Smooth muscle cell (in vitro differentiated cells): ENCODE results near the gene TNFSF13. TPM values are rescaled to one million over a fixed set of nuclear protein-coding genes. Genes with fewer than 3 reads are reported as not detected.
A peak's percentile ranks its signal among the peaks of the same experiment; 100 is the strongest.

Source experiments
- DNase-seq: peaks from one replicate; lab custom pipeline; 2025; ENCODE audit not compliant: unreplicated experiment; lab: John Stamatoyannopoulos, UW
- H2AFZ ChIP-seq: fragments of 200-600 bp; sonication (generic); 2 replicates; pipeline ENCODE4 v1.6.0; 2016; ENCODE audit warnings: antibody characterized with exemption, low read depth, mild to moderate bottlenecking
- H3F3A ChIP-seq: fragments of 200-600 bp; sonication (generic); 2 replicates; pipeline ENCODE4 v1.6.0; 2017; ENCODE audit warnings: antibody characterized with exemption, low read depth
- H3K27ac ChIP-seq: fragments of 200-600 bp; sonication (generic); 2 replicates; pipeline ENCODE4 v1.5.1; 2016; ENCODE audit warnings: low read depth, mild to moderate bottlenecking
- H3K27me3 ChIP-seq: fragments of 200-600 bp; sonication (generic); 2 replicates; pipeline ENCODE4 v1.6.1; 2016; ENCODE audit warnings: low read depth, mild to moderate bottlenecking
- H3K36me3 ChIP-seq: fragments of 200-600 bp; sonication (generic); 2 replicates; pipeline ENCODE4 v1.5.1; 2016; ENCODE audit warnings: low read depth
- H3K4me1 ChIP-seq: fragments of 200-600 bp; sonication (generic); 2 replicates; pipeline ENCODE4 v1.5.1; 2016; ENCODE audit warnings: low read depth
- H3K4me2 ChIP-seq: fragments of 200-600 bp; sonication (generic); 2 replicates; pipeline ENCODE4 v1.6.0; 2016; ENCODE audit warnings: mild to moderate bottlenecking
- H3K4me3 ChIP-seq: fragments of 200-600 bp; sonication (generic); 2 replicates; pipeline ENCODE4 v1.5.1; 2016; ENCODE audit warnings: mild to moderate bottlenecking
- H3K79me2 ChIP-seq: fragments of 200-600 bp; sonication (generic); 2 replicates; pipeline ENCODE4 v1.6.0; 2016; ENCODE audit warnings: low read depth, mild to moderate bottlenecking
- H3K9ac ChIP-seq: fragments of 200-600 bp; sonication (generic); 2 replicates; pipeline ENCODE4 v1.6.0; 2016; ENCODE audit warnings: low read depth
- H3K9me3 ChIP-seq: fragments of 200-600 bp; sonication (generic); replicated peaks from 2 replicates; pipeline ENCODE4 v1.5.1; 2016; ENCODE audit warnings: low read depth
- H4K20me1 ChIP-seq: fragments of 200-600 bp; sonication (generic); 2 replicates; pipeline ENCODE4 v1.6.0; 2016; ENCODE audit warnings: low read depth
- CTCF ChIP-seq: fragments of 200-600 bp; sonication (generic); IDR thresholded peaks from 2 replicates; pipeline ENCODE4 v1.5.1; 2017; ENCODE audit warnings: borderline replicate concordance, mild to moderate bottlenecking, antibody characterized with exemption; ENCODE audit not compliant: insufficient read depth, poor library complexity, severe bottlenecking
- WGBS: methylation state at CpG from one replicate; pipeline ENCODE4 v1.1.7; 2016; ENCODE audit warnings: low lambda C conversion rate; 5-methylcytosine and 5-hydroxymethylcytosine counted together
- polyA plus RNA-seq: library from polyadenylated mRNA; unstranded; fragments of >200 nt; fragmentation: Nextera tagmentation; extraction: Ambion mirVana; gene quantifications from 2 replicates; pipeline ENCODE4 v1.2.1, GENCODE V29; 2016
- total RNA-seq: library from RNA; depleted of rRNA; stranded (reverse); fragments of >200 nt; gene quantifications from 2 replicates; pipeline ENCODE4 v1.2.3, GENCODE V29; 2014

TNFSF13 gene
- total and polyA plus RNA-seq, 2 experiments from 2014 or later: 0.38 to 4.1 TPM

- TF ChIP-seq CTCF: no peak
- Histone ChIP-seq H3K9ac (no peak overlapping the region), H3K4me2 (no peak overlapping the region), H3K27ac (no peak overlapping the region), H3K79me2 (no peaks in the 10 kb centered on the region), H2AFZ (no peak overlapping the region), H3K4me3 (no peak overlapping the region), H3K9me3 (no peaks in the 10 kb centered on the region), H4K20me1 (no peaks in the 10 kb centered on the region), H3F3A (no peaks in the 10 kb centered on the region), H3K36me3 (no peaks in the 10 kb centered on the region), H3K27me3 (no peaks in the 10 kb centered on the region), H3K4me1 (no peaks in the 10 kb centered on the region)
- no peak for DNase-seq
- WGBS: 94% methylated on average over 9 of the region's 9 CpGs
These were observed 17.4 kb upstream of the TNFSF13 start for GRCh38 chr17:7541074-7541621.

- H3K4me1 ChIP-seq: peaks cover 5% of the 10 kb centered on the region
- H3K27ac ChIP-seq: no peak overlapping the region
- H3K4me3 ChIP-seq: no peak overlapping the region
- H3K9ac ChIP-seq: no peak overlapping the region
- H3F3A ChIP-seq: no peaks in the 10 kb centered on the region
- H3K9me3 ChIP-seq: no peaks in the 10 kb centered on the region
- no peaks in the 10 kb centered on the region for H3K27me3 ChIP-seq
- H2AFZ ChIP-seq: no peak overlapping the region
- H3K4me2 ChIP-seq: no peak overlapping the region
- H4K20me1 ChIP-seq: no peaks in the 10 kb centered on the region
- no peak for DNase-seq
- H3K79me2 ChIP-seq: no peaks in the 10 kb centered on the region
- no peak for TF ChIP-seq CTCF
- H3K36me3 ChIP-seq: no peaks in the 10 kb centered on the region
- 69% methylated on average over 6 of the region's 6 CpGs for WGBS
These were observed 13.6 kb upstream of the TNFSF13 start for GRCh38 chr17:7544911-7545310.

- Histone ChIP-seq H3K79me2 (no peaks in the 10 kb centered on the region), H3K36me3 (no peaks in the 10 kb centered on the region), H3K27me3 (no peaks in the 10 kb centered on the region), H3K9me3 (no peaks in the 10 kb centered on the region), H2AFZ (peak within 1 kb of the TSS; percentile 74), H3K4me3 (peak within 1 kb of the TSS; percentile 58), H3F3A (no peaks in the 10 kb centered on the region), H3K4me2 (peak within 1 kb of the TSS; percentile 89), H3K9ac (peak within 1 kb of the TSS; percentile 53), H3K27ac (no peak within 1 kb of the TSS), H3K4me1 (peaks cover 5% of the 10 kb centered on the region), H4K20me1 (no peaks in the 10 kb centered on the region)
- no peak for TF ChIP-seq CTCF
- 2% methylated on average over 31 of the region's 65 CpGs for WGBS
- DNase-seq: no peak
These were observed 9.8 kb upstream of the TNFSF13 start, which contains the start of gene TNFSF12 for GRCh38 chr17:7548585-7549400. Gene TNFSF12, plus strand, starts transcription at chr17:7549058. Its CDS starts 96 bp downstream, at chr17:7549154.
